Muscle layer of colon (tissue), 2 donors: ENCODE data around the gene NFYC.

Source experiments
- H3K27ac ChIP-seq: one replicate; pipeline ENCODE4 v1.7.0; 2013; ENCODE audit warnings: low read depth, mild to moderate bottlenecking, low read length, moderate library complexity
- H3K27me3 ChIP-seq, 2 donors: one replicate each; pipeline ENCODE4 v1.7.0; 2013; ENCODE audit warnings: low read length in 2 of 2, mild to moderate bottlenecking in 2 of 2; ENCODE audit not compliant: insufficient read depth in 2 of 2, control insufficient read depth in 1 of 2
- H3K36me3 ChIP-seq: one replicate; pipeline ENCODE4 v1.7.0; 2013; ENCODE audit warnings: mild to moderate bottlenecking, low read length; ENCODE audit not compliant: insufficient read depth
- H3K4me1 ChIP-seq: one replicate; pipeline ENCODE4 v1.7.0; 2013; ENCODE audit warnings: mild to moderate bottlenecking, low read length; ENCODE audit not compliant: insufficient read depth
- H3K4me3 ChIP-seq, 2 donors: one replicate each; pipeline ENCODE4 v1.7.0; 2013; ENCODE audit warnings: low read length in 2 of 2, low read depth in 1 of 2, mild to moderate bottlenecking in 1 of 2, moderate library complexity in 1 of 2
- H3K9ac ChIP-seq: one replicate; pipeline ENCODE4 v1.7.0; 2013; ENCODE audit warnings: low read length
- H3K9me3 ChIP-seq: one replicate; pipeline ENCODE4 v1.7.0; 2013; ENCODE audit warnings: mild to moderate bottlenecking, low read length
- donor health status: abdominal sarcoma.
- donor health status: Adenocarcinoma of cecum.

Gene NFYC

DNA sequence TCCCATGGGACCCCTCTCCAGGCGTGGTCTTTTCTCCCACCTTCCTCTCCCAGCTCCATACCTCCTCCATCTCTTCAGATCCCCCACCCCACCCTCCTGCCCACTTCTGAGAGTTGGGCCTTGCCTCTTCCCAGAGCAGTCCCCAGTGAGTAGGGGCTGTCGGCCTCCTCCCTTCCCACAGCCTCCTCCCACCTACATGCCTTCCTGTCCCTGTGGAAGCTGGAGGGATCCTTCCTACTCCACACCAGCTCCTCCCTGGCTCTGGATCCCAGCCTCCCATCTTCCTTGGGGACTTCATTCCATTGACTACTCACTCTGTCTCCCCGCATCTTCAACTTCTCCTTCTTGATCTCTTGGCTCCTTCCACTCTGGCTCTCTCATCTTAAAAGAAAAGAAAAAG, 116.9 kb downstream of the NFYC start:
- peaks cover 35% of the 10 kb centered on the region for H3K4me1 ChIP-seq
- H3K9me3 ChIP-seq, result no peaks in the 10 kb centered on the region
- no peak overlapping the region for H3K4me3 ChIP-seq
- H3K27ac ChIP-seq, result no peak overlapping the region
- no peaks in the 10 kb centered on the region for H3K36me3 ChIP-seq
- H3K9ac ChIP-seq, result no peak overlapping the region
- H3K27me3 ChIP-seq, result no peaks in the 10 kb centered on the region

DNA sequence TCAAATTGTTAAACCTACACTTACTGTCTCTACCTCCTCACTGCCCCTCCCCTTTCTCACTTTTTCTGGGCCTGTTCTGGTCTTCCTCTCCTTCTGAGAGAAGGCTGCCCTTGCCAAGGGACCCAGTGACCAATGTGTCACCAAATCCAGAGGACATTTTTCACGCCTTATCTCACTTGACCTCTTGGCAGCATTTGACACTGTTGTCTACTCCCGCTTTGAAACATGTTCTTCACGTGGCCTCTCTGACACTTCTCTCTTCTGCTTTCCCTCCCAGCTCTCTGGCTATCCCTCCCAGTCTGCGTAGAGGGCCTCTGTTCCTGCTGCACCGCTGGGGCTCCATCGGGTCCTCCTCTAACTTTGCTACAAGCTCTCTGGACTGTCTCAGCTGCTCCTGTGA, 117.4 kb downstream of the NFYC start:
- H3K27me3 ChIP-seq, result no peaks in the 10 kb centered on the region
- no peaks in the 10 kb centered on the region for H3K36me3 ChIP-seq
- H3K9ac ChIP-seq, result no peak overlapping the region
- no peak overlapping the region for H3K27ac ChIP-seq
- peaks cover 35% of the 10 kb centered on the region for H3K4me1 ChIP-seq
- no peaks in the 10 kb centered on the region for H3K9me3 ChIP-seq
- no peak overlapping the region for H3K4me3 ChIP-seq

DNA sequence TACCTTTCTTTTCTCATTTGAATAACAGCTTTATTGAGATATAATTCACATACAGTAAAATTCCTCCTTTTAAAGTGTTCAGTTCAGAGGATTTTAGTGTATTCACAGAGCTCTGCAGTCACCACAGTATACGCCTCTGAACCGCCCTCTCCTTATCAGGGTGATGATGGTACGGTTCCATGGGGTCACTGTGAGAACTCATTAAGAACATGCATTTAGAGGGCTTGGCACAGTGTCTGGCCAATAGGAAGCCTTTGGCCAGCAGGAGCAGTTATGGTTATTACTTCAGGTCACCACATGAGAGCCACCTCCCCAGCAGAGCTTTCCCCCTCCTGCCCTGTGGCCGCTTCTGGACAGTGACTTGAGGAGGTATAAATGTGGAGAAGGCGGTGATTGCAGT, 119.4 kb downstream of the NFYC start:
- H3K4me1 ChIP-seq, result peaks cover 26% of the 10 kb centered on the region
- H3K9ac ChIP-seq, result no peak overlapping the region
- H3K36me3 ChIP-seq, result no peaks in the 10 kb centered on the region
- no peaks in the 10 kb centered on the region for H3K9me3 ChIP-seq
- H3K27ac ChIP-seq, result no peak overlapping the region
- H3K27me3 ChIP-seq, result no peaks in the 10 kb centered on the region
- H3K4me3 ChIP-seq, result no peak overlapping the region

DNA sequence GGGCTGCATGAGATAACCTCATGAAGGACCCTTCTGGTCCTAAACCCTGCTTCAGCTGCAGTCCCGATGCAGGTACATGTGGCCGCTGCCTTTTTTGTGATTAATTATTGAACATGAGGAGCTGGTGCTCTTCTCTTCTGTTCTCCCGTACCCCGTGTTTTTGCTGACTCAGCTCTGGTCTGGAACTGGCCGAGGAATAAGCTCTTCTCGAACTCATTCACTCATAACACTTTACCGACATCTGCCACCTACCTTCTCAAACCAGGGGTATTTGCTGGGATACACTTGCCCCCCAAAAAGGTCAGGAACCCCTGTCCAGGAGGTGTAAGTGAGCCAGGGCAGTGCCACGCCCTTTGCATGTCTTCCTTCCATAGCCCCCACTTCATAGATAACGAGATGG, 123.9 kb downstream of the NFYC start:
- no peaks in the 10 kb centered on the region for H3K27me3 ChIP-seq
- no peaks in the 10 kb centered on the region for H3K9me3 ChIP-seq
- H3K4me3 ChIP-seq, result no peak overlapping the region
- no peak overlapping the region for H3K27ac ChIP-seq
- no peaks in the 10 kb centered on the region for H3K4me1 ChIP-seq
- peaks cover 12% of the 10 kb centered on the region for H3K36me3 ChIP-seq
- H3K9ac ChIP-seq, result no peak overlapping the region

DNA sequence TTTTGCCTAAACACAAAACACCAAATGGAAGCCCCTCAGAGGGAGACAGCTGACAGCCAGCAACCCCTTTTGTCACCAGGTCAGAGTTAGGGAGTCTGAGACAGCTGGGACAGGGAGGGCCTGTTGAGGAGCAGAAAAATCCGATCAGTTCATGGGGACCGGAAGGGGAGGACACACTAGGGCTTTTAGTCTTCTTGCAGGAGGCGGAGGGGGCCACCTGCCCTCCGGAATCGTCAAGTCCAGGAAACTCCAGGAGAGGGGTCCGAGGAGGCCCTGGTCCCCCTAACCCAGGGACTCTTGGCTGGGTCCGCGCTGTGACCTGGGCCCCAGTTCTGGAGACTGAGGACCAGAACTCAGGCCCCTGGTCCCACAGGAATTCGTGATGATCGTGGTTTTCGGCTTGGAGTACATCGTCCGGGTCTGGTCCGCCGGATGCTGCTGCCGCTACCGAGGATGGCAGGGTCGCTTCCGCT, 126.3 kb downstream of the NFYC start:
- H3K9me3 ChIP-seq, result no peaks in the 10 kb centered on the region
- H3K27me3 ChIP-seq, result no peaks in the 10 kb centered on the region
- H3K27ac ChIP-seq, result no peak overlapping the region
- peaks cover 14% of the 10 kb centered on the region for H3K36me3 ChIP-seq
- no peak overlapping the region for H3K4me3 ChIP-seq
- peaks cover 8% of the 10 kb centered on the region for H3K4me1 ChIP-seq
- H3K9ac ChIP-seq, result no peak overlapping the region

DNA sequence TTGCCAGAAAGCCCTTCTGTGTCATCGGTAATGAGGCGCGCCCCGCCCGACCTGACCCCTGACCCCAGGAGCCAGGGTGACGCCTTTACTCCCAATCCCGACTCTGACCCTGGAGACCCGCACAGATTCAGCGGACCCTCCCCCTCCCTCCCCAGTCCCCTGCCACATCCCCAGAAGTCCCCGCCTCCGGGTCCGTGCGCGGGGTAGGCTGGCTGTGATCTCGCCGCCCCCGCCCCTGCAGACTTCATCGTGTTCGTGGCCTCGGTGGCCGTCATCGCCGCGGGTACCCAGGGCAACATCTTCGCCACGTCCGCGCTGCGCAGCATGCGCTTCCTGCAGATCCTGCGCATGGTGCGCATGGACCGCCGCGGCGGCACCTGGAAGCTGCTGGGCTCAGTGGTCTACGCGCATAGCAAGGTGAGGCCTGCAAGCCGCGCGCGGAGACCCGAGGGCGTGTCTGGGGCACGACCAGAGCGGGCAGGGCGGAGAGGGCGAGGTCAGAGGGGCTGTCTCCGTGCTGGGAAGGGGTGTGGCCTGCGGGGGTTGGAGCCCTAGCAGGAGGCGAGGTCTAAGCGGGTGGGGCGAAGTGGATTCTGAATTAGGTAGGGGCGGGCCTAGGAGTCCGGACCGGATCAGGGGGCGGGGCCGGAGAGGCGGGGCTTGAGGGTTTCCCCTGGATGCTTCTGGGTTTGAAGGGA, 126.9 kb downstream of the NFYC start:
- Histone ChIP-seq H3K4me1 (peaks cover 8% of the 10 kb centered on the region), H3K27ac (no peak overlapping the region), H3K9ac (no peak overlapping the region), H3K9me3 (no peaks in the 10 kb centered on the region), H3K36me3 (peaks cover 14% of the 10 kb centered on the region), H3K4me3 (peak overlapping the region in 1 of 2 donors; percentile 7), H3K27me3 (no peaks in the 10 kb centered on the region)

DNA sequence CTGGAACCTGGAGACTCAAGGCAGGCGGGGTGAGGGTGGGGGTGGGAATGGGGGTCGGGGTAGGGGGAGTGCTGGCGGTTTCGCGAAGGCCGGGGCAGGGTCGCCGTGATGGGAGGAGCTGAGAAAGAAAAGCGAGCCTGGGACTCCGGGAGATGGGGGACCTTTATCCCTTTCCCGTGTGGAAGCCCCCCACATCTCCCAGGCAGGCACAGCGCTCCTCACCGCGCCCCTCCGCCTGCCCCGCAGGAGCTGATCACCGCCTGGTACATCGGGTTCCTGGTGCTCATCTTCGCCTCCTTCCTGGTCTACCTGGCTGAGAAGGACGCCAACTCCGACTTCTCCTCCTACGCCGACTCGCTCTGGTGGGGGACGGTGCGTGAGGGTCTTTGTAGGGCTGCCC, 127.6 kb downstream of the NFYC start:
- no peak overlapping the region for H3K27ac ChIP-seq
- H3K4me1 ChIP-seq, result peaks cover 8% of the 10 kb centered on the region
- no peaks in the 10 kb centered on the region for H3K9me3 ChIP-seq
- no peak overlapping the region for H3K9ac ChIP-seq
- H3K4me3 ChIP-seq, result no peak overlapping the region
- H3K36me3 ChIP-seq, result peaks cover 14% of the 10 kb centered on the region
- H3K27me3 ChIP-seq, result no peaks in the 10 kb centered on the region

DNA sequence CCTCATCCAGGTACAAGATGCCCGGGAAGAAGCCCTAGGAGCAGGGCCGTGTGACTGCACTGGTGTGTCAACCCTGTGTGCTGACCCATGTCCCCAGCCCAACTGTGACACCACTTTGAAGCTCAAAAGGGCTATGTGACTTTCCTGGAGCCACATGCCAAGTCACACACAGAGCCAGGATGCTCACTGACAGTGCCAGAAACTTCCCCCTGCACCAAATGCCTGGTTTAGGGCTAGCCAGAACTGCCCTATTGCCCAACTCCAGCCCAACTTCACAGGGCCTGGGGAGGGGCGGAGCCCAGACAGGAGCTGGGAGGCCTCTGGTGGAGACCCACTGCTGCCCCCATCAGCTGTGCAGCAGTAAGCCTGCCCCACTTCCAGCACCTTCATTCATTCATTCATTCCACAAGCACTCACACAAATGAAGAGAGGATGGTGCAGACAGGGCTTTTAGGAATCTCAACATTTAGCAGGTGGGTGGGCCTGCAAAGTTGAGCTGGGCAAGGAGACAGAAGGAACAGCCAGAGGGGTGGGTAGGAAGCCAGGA, 128.8 kb downstream of the NFYC start:
- Histone ChIP-seq H3K9ac (no peak overlapping the region), H3K36me3 (peaks cover 14% of the 10 kb centered on the region), H3K27me3 (no peaks in the 10 kb centered on the region), H3K9me3 (no peaks in the 10 kb centered on the region), H3K4me1 (peaks cover 20% of the 10 kb centered on the region), H3K4me3 (no peak overlapping the region), H3K27ac (no peak overlapping the region)
